Measurements from ENCODE around the gene AVPR1B. TPM values are rescaled to one million over a fixed set of nuclear protein-coding genes. Genes with fewer than 3 reads are reported as not detected.

Gene AVPR1B
- total RNA-seq, 1 experiment from 2014 or later: 0.22 TPM

- Histone ChIP-seq H3K4me3 (ENCODE audit: low read length) (no peak overlapping the region), H3K27me3 (ENCODE audit: low read length) (peaks cover 27% of the 10 kb centered on the region)
- BruUV-seq (replicated peaks): no TSS peak
These were observed 5.5 kb upstream of the AVPR1B start for GRCh38 chr1:206122686-206123085.

DNA sequence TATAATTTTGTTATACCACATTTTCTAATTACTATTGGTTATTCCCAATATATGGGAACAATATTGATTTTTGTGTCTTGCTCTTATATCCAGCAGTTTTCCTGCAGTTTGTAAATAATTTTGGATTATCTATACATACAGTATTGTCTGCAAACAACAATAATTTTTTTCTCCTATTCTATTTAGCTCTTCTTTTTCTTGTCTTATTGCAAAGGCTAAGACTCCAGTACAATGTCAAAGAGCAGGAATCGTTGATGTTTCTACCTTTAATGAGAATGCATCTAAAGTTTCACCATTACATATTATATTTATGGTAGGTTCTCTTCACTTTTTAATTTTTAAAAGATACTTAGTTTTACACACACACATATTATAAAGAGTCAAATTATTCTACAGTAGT is 4.1 kb upstream of the AVPR1B start:
- ATAC-seq (no peak), DNase-seq (no peak)
- peaks cover 31% of the 10 kb centered on the region for H3K27me3 ChIP-seq (ENCODE audit: low read length)
- no peak overlapping the region for H3K27ac ChIP-seq (ENCODE audit: low read length)
- 0 out of 2 replicates have a peak, but pooled peaks cover 4% of the 10 kb centered on the region for H3K4me1 ChIP-seq (ENCODE audit: insufficient read depth, low read length)
- H2AFZ ChIP-seq (ENCODE audit: low read length): no peak overlapping the region
- no peak overlapping the region for H3K4me3 ChIP-seq (ENCODE audit: low read length)
- CTCF ChIA-PET: no interaction called here
- H3K36me3 ChIP-seq (ENCODE audit: low read depth, low read length): peaks cover 25% of the 10 kb centered on the region
- intact Hi-C loops (cut with micrococcal nuclease): loop anchor here (2.0 kb wide), 1 partner anchor 1632 kb away; the partner anchor contains the start of gene CD46
- H3K4me2 ChIP-seq (ENCODE audit: low read length): no peak overlapping the region
- TF ChIP-seq EZH2phosphoT487 (IDR thresholded peaks at IDR 0.05; ENCODE audit: borderline replicate concordance, low read length): no peak
- no peak for TF ChIP-seq CTCF (conservative IDR thresholded peaks at IDR 0.05; ENCODE audit: low read depth, low read length)
- TF ChIP-seq EZH2 (IDR thresholded peaks at IDR 0.05; ENCODE audit: low read length, unreplicated experiment): no peak
- H3K79me2 ChIP-seq (ENCODE audit: low read length): no peaks in the 10 kb centered on the region
- no peaks in the 10 kb centered on the region for H3K9me2 ChIP-seq (replicated peaks; ENCODE audit: low read length)
- H3K9me3 ChIP-seq (ENCODE audit: low read length): peaks cover 6% of the 10 kb centered on the region; the same call in 1 of the 2 replicates
- no peaks in the 10 kb centered on the region for H4K20me1 ChIP-seq (ENCODE audit: low read length)
- POLR2A ChIA-PET (ENCODE audit: unreplicated experiment): no interaction called here
- no peaks in the 10 kb centered on the region for H3F3A ChIP-seq (ENCODE audit: low read length, unreplicated experiment)
- BruUV-seq (replicated peaks): no TSS peak
- H3K9ac ChIP-seq (ENCODE audit: low read length): no peak overlapping the region

More at GRCh38 chr1:206122686-206123085, 5.5 kb upstream of the AVPR1B start:
- H3K27ac ChIP-seq (ENCODE audit: low read length): no peak overlapping the region
- no peaks in the 10 kb centered on the region for H3F3A ChIP-seq (ENCODE audit: low read length, unreplicated experiment)
- H3K9me3 ChIP-seq (ENCODE audit: low read length): peaks cover 6% of the 10 kb centered on the region; the same call in 1 of the 2 replicates
- no peak for ATAC-seq
- ChIA-PET POLR2A (ENCODE audit: unreplicated experiment) (no interaction called here), CTCF (no interaction called here)
- H3K4me2 ChIP-seq (ENCODE audit: low read length): no peak overlapping the region
- H3K79me2 ChIP-seq (ENCODE audit: low read length): no peaks in the 10 kb centered on the region
- H3K36me3 ChIP-seq (ENCODE audit: low read depth, low read length): peaks cover 23% of the 10 kb centered on the region
- no peak for DNase-seq
- TF ChIP-seq EZH2phosphoT487 (IDR thresholded peaks at IDR 0.05; ENCODE audit: borderline replicate concordance, low read length): no peak
- no peak for TF ChIP-seq CTCF (conservative IDR thresholded peaks at IDR 0.05; ENCODE audit: low read depth, low read length)
- no peak for TF ChIP-seq EZH2 (IDR thresholded peaks at IDR 0.05; ENCODE audit: low read length, unreplicated experiment)
- intact Hi-C loops (cut with micrococcal nuclease): no loop called here
- H4K20me1 ChIP-seq (ENCODE audit: low read length): no peaks in the 10 kb centered on the region
- H3K9me2 ChIP-seq (replicated peaks; ENCODE audit: low read length): no peaks in the 10 kb centered on the region
- H2AFZ ChIP-seq (ENCODE audit: low read length): no peak overlapping the region
- no peaks in the 10 kb centered on the region for H3K4me1 ChIP-seq (ENCODE audit: insufficient read depth, low read length)
- no peak overlapping the region for H3K9ac ChIP-seq (ENCODE audit: low read length)

DNA sequence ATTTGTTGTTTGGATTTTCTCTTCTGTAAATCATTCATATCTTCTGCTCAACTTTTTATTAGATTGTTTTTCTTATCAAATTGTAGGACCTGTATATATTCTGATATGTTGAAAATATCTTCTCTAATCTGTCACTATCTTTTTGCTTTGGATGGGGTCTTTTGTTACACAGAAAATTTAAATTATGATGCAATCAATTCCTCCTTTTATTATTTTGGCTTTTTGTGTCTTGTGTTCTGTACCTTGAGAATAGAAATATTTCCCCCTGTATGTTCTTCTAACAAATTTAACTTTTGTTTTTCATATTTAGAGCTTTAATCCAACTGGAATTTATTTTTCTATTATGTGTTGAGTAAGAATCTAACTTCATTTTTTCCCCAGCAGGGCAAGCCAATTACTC is 3.2 kb upstream of the AVPR1B start:
- no peak overlapping the region for H3K4me3 ChIP-seq (ENCODE audit: low read length)
- peaks cover 6% of the 10 kb centered on the region; the same call in 1 of the 2 replicates for H3K9me3 ChIP-seq (ENCODE audit: low read length)
- no peaks in the 10 kb centered on the region for H4K20me1 ChIP-seq (ENCODE audit: low read length)
- no peak for TF ChIP-seq EZH2 (IDR thresholded peaks at IDR 0.05; ENCODE audit: low read length, unreplicated experiment)
- TF ChIP-seq EZH2phosphoT487 (IDR thresholded peaks at IDR 0.05; ENCODE audit: borderline replicate concordance, low read length): no peak
- no peak for TF ChIP-seq CTCF (conservative IDR thresholded peaks at IDR 0.05; ENCODE audit: low read depth, low read length)
- CTCF ChIA-PET: no interaction called here
- POLR2A ChIA-PET (ENCODE audit: unreplicated experiment): no interaction called here
- H3F3A ChIP-seq (ENCODE audit: low read length, unreplicated experiment): no peaks in the 10 kb centered on the region
- H3K9ac ChIP-seq (ENCODE audit: low read length): no peak overlapping the region
- intact Hi-C loops (cut with micrococcal nuclease): loop anchor here (2.0 kb wide), 1 partner anchor 1632 kb away; the partner anchor contains the start of gene CD46
- no peak for ATAC-seq
- H3K9me2 ChIP-seq (replicated peaks; ENCODE audit: low read length): no peaks in the 10 kb centered on the region
- no peak overlapping the region for H3K27ac ChIP-seq (ENCODE audit: low read length)
- DNase-seq: no peak
- H3K79me2 ChIP-seq (ENCODE audit: low read length): no peaks in the 10 kb centered on the region
- no peak overlapping the region for H2AFZ ChIP-seq (ENCODE audit: low read length)
- H3K27me3 ChIP-seq (ENCODE audit: low read length): peaks cover 25% of the 10 kb centered on the region
- H3K4me1 ChIP-seq (ENCODE audit: insufficient read depth, low read length): 0 out of 2 replicates have a peak, but pooled peaks cover 4% of the 10 kb centered on the region
- no peak overlapping the region for H3K4me2 ChIP-seq (ENCODE audit: low read length)
- H3K36me3 ChIP-seq (ENCODE audit: low read depth, low read length): peaks cover 23% of the 10 kb centered on the region
- BruUV-seq (replicated peaks): no TSS peak

Data from PC-3 (cell line).